Left lobe of liver (tissue), 2 donors: ENCODE measurements around the gene DOCK7. TPM values are rescaled to one million over a fixed set of nuclear protein-coding genes. Genes with fewer than 3 reads are reported as not detected.
A peak's percentile ranks its signal among the peaks of the same experiment; 100 is the strongest.
"Not testable (repeated sequence)": the region's sequence is repeated elsewhere in the genome, so short reads cannot be mapped to it uniquely, and the experiment has no call there.

Experiments
- ATAC-seq: fragments of 200-7000 bp; cut with Tn5 transposase; one replicate; pipeline ENCODE4 v1.9.1; 2020; ENCODE audit warnings: mild to moderate bottlenecking, moderate library complexity
- DNase-seq: peaks from one replicate; pipeline ENCODE4 v3.0.0-alpha.2; 2020; ENCODE audit warnings: low spot score
- total RNA-seq: library from RNA; stranded (reverse); gene quantifications from one replicate; pipeline ENCODE4 v1.2.1, GENCODE V29; 2021
- donor health status: DM: no; HTN: no; CAD: no; lungs with moderate emphysema.
- donor health status: DM: no; HTN: yes; CAD: no.

Gene DOCK7
- total RNA-seq, 1 donor from 2014 or later: 13.1 TPM

DNA sequence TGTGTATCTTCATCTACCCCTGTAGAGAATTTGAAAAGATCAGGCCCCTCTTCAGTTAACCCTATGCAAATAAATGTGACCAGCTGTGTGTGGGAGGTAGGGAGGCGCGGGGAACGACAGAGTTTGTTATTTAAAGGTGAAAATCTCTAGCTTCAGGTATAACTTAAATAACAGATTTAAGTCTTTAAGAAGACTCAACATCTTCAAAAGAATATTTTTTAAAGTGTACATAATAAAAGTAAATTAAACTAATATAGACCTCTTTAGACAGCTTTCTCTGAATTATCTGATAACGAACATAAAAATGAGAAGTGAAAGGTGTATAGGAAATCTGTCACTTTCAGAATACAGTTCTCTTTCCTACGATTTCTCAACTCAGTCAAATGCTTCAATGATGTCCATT lies 74.9 kb downstream of the DOCK7 start:
- peak; percentile 51 for ATAC-seq
- DNase-seq: no peak

GRCh38 chr1:62612770-62613169 lies 75.4 kb downstream of the DOCK7 start:
- ATAC-seq (peak; percentile 71), DNase-seq (no peak)

GRCh38 chr1:62610588-62610987 lies 77.6 kb downstream of the DOCK7 start:
- not testable (repeated sequence) for DNase-seq, ATAC-seq

DNA sequence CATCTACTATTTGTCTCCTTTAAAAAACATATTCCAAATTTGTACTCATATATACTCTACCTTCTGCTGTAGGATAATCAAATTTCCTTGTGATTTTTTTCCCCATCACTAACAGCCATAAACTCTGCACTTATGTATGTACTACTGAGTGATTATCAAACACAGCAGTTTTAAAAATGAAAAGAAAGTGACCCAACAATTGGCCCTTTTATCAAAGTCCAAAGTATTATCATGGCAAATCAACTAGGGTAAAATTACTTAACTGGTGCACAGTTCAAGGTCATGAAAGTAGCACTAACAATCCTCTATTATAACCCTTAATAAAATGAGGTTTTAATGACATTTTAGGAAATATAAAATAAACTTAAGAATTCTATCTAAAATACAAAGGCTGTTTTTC lies 79.3 kb downstream of the DOCK7 start:
- peak; percentile 52 for ATAC-seq
- no peak for DNase-seq

- ATAC-seq: no peak
- DNase-seq: no peak
Observed at GRCh38 chr1:62601457-62601856, 86.7 kb downstream of the DOCK7 start.

DNA sequence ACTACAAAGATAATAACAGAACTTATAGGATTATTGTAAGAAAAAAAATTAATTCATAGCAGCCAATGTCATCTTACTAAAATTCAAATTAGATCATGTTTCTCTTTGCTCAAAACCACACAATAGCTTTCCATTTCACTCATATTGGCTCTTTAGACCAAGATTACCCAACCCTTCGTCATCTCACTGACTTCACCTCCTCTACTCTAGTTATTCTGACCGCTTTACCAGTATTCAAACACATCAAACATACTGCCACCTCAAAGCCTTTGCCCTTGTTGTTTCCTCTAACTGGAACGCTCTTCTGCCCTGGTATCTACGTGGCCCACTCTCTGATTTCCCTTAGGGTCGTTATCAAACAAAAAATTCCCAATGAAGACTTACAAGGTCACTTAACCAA lies 89.1 kb downstream of the DOCK7 start:
- ATAC-seq (peak; percentile 72), DNase-seq (no peak)

DNA sequence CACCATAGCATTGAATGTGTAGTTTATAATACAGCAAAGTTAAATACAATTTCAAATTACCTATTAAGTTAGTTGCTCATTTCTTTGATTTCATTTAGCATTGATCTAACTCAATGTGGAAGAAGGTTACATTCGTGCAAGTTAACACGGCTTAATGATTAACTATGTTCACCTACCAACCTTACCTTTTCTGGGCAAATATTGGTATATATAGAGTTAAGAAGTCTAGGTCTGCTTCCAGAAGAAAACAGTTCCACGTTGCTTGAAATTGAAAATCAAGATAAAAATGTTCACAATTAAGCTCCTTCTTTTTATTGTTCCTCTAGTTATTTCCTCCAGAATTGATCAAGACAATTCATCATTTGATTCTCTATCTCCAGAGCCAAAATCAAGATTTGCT lies 90.9 kb downstream of the DOCK7 start, which contains the start of gene ANGPTL3:
Gene ANGPTL3 (plus strand): TSS at position 240 of the 400 bp plus-strand sequence. CDS start 47 bp downstream, at position 287.
- DNase-seq: no peak
- peak; percentile 76 for ATAC-seq

- ATAC-seq (no peak), DNase-seq (no peak)
Observed at GRCh38 chr1:62595647-62596046, 92.5 kb downstream of the DOCK7 start.

GRCh38 chr1:62593825-62594394 lies 94.3 kb downstream of the DOCK7 start:
- ATAC-seq (peak; percentile 55), DNase-seq (no peak)

- DNase-seq (no peak), ATAC-seq (no peak)
Observed at GRCh38 chr1:62590970-62591368, 97.2 kb downstream of the DOCK7 start.

- ATAC-seq (no peak), DNase-seq (no peak)
Observed at GRCh38 chr1:62590255-62590969, 97.8 kb downstream of the DOCK7 start.

- ATAC-seq (no peak), DNase-seq (no peak)
Observed at GRCh38 chr1:62589321-62589720, 98.9 kb downstream of the DOCK7 start.

GRCh38 chr1:62588000-62588399 lies 100.2 kb downstream of the DOCK7 start:
- DNase-seq (no peak), ATAC-seq (no peak)

- peak; percentile 92 for ATAC-seq
Observed at GRCh38 chr1:62585469-62586155, 102.6 kb downstream of the DOCK7 start.

DNA sequence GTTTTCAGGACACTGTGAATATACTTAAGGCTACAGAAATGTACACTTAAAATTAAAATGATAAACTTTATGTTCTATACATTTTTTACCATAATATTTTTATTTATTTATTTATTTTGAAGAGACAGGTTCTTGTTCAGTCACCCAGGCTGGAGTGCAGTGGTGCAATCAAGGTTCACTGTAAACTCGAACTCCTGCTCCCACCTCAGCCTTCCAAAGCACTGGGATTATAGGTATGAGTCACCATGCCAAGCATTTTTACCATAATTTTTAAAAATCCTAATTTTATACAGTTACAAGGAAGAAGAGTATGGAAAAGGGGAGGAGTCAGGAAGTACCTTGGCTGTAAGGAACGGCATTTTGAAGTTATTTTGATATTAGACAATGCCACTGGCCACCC lies 114.5 kb downstream of the DOCK7 start:
- no peak for DNase-seq
- no peak for ATAC-seq

More at GRCh38 chr1:62585469-62586155, 102.6 kb downstream of the DOCK7 start:
- DNase-seq: no peak

- DNase-seq (no peak), ATAC-seq (no peak)
Observed at GRCh38 chr1:62572476-62572875, 115.7 kb downstream of the DOCK7 start.

DNA sequence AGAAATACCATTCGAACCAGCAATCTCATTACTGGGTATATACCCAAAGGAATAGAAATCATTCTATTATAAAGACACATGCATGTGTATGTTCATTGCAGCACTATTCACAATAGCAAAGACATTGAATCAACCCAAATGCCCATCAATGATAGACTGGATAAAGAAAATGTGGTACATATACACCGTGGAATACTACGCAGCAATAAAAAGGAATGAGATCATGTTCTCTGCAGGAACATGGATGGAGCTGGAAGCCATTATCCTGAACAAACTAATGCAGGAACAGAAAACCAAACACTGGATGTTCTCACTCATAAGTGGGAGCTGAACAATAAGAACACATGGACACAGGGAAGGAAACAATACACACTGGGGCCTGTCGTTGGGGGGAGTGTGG lies 116.7 kb downstream of the DOCK7 start:
- DNase-seq: not testable (repeated sequence)

GRCh38 chr1:62567926-62568325 lies 120.3 kb downstream of the DOCK7 start:
- ATAC-seq, DNase-seq: not testable (repeated sequence)

More for the DNA sequence above, 116.7 kb downstream of the DOCK7 start:
- not testable (repeated sequence) for ATAC-seq

- not testable (repeated sequence) for ATAC-seq, DNase-seq
Observed at GRCh38 chr1:62567182-62567581, 121.0 kb downstream of the DOCK7 start.

DNA sequence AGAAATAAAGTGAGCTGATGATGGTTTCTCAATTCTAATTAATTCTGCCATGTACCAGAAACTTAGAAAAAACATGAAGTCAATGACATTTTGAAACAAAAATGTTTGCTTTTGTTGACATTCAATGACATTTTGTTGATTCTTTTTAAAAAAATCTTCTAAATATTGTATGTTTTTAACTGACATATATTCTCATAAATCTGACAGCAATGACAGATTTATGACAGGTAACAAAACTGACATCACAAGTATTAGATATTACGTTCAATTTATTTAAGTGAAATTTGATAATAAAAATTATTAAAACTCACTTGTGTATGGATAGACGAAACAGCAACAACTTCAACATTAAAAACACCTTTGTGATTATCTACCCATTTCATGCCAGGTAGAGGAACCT lies 126.9 kb downstream of the DOCK7 start:
- ATAC-seq (no peak), DNase-seq (no peak)

DNA sequence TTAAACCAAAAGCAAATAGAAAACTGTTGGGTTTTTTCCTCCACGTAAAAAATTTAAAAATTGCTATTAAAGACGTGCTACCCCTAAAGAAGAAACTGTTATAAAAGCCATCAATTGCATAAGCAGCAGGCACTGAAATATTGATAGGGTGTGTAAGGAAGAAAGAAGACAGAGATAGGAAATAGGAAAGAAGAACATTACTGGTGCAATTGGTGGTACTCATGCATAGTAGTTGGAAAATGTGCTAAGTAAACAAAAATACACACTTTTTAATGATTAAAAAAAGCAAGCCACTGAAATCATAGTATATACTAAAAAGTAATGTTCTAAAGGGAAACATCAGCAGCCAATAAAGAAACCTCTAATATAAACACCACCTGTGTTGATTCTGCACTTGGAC lies 143.6 kb downstream of the DOCK7 start:
- peak; percentile 40 for ATAC-seq
- no peak for DNase-seq

GRCh38 chr1:62541048-62541447 lies 147.1 kb downstream of the DOCK7 start:
- DNase-seq: no peak
- ATAC-seq: no peak
